Stimulated activated naive CD8-positive, alpha-beta T cell treated with anti-CD3 and anti-CD28 coated beads, Interleukin-15, Interleukin-2, amounts not matched to agents 100 U/mL and 50 U/mL, for 24 hours (primary cell): Measurements from ENCODE around the gene SH3BP5.

ENCODE experiments used
- ATAC-seq: fragments of 150-1000 bp; cut with Tn5 transposase; one replicate; pipeline ENCODE4 v1.10.0; 2021
- DNase-seq: peaks from one replicate; pipeline ENCODE4 v3.0.0; 2021

Gene SH3BP5

DNA sequence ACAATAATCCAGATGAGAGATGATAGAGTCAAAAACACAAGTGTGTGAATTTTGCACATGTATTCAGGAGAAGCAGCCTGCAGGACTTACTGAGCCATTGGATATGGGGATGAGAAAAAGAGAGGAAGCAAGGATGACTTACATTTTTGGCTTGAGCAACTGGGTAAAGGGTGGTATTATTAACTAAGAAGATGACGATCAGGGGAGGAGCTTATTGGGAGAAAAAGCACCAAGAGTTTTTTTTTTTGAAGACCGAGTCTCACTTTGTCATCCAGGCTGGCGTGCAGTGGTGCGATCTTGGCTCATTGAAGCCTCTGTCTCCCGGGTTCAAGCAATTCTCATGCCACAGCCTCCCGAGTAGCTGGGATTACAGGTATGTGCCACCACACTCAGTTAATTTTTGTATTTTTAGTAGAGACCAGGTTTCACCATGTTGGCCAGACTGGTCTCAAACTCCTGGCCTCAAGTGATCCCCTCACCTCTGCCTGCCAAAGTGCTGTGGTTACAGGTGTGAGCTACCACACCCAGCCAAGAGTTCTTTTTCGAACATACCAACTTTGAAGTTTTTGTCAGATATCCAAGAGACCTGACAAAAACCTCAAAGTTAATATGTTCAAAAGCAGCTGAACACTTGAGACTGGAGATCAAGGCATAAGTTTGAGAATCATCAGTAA, 14.8 kb upstream of the SH3BP5 start:
- DNase-seq (no peak), ATAC-seq (no peak)

DNA sequence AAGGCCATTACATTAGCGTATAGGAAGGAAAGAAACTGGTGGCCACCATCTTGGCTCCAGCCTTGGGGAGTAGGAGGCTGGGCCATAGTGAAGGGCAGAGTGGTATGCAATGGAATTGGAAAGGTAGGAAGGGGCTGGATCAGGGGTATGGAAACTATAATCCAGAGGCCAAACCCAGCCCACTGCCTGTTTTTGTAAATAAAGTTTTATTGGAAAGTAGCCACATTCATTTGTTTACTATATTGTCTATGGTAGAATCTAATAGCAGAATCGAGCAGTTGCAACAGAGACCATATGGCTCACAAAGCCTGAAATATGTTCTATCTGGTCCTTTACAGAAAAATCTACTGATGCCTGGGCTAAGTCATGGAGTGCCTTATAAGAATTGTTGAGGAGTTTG, 14.1 kb upstream of the SH3BP5 start:
- no peak for DNase-seq
- ATAC-seq: no peak

DNA sequence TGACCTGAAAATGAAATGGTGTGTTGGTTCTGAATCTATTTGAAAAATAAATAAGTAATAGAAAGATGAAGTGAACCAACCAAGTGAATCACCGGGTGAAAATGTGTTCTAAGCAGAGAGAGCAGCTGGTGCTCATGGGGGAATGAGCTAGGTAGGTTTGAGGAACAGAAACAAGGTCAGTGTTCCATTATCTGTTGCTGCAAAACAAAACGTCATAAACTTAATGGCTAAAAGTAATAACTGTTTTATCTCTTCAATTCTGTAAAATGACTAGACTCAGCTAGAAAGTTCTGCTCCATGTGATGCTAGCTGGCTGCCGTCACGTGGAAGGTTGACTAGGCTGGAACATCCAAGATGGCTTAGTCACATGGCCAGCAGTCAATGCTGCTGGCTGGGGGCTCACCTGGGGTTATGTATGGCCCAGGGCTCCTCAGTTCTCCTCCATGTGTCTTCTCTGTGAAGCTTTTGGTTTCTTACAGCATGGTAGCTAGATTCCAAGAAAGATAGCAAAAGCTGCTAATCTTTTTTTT, 13.3 kb upstream of the SH3BP5 start:
- no peak for DNase-seq
- peak; percentile 43 for ATAC-seq

DNA sequence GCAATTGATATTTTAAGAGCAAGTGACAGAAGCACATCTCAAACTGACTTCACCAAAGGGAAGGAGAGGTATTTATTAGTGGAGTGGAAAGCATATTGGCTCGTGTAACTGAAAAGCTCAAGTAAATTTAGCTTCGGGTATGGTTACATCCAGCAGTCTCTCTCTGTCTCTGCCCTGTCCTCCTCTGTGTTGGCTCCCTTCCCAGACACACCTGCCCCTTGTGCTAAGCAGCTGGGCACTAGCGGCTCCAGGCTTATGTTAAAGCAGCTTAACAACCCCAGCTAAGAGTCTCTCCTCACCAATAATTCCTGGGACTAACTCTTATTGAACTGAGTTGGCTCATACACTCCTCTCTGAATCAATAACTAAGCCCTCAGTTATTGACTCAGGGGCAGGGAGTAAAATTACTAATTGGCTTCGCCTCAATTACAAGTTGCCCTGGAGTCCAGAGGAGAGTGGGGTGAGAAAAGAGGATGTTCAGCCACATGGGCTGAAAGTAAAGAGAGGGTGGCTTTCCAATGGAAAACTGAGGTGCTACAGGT, 12.8 kb upstream of the SH3BP5 start:
- DNase-seq: no peak
- ATAC-seq: no peak

DNA sequence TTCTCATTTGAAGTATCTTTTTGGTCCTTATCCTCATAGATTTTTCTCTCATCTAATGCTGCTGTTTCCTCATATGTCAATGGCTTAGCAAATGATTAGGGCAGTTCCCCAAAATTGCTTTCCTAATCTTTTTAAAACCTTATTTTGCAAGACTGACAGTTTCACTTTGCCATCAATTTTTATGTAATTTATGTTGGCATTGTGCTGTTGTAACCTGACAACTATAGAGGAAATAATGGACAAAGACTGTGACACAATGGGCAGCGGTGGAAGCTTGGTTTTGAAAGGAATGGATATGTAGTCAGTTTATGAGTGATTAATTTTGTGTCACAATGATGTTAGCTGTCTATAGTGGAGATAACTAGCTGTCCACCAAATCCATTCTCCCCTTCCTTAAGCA, 10.6 kb upstream of the SH3BP5 start:
- no peak for ATAC-seq

DNA sequence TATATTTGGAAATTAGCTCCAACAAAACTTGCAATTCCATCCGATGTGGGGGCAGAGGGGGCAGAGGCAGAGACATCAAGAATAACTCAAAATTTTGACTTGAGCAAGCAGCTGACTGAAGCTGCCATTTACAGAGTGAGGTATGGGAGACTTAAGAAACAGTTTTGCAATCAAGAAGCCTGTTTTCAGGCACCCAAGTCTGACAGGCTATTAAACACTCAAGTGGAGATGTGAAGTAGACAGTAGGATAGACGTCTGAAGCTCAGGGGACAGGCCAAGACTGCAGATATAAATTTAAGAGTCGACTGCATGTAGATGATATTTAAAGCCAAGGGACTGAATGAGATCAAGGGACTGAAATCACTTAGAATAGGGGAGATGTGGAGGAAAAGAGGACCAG, 9.9 kb upstream of the SH3BP5 start:
- DNase-seq (no peak), ATAC-seq (no peak)

More for the DNA sequence above, 10.6 kb upstream of the SH3BP5 start:
- DNase-seq: no peak

DNA sequence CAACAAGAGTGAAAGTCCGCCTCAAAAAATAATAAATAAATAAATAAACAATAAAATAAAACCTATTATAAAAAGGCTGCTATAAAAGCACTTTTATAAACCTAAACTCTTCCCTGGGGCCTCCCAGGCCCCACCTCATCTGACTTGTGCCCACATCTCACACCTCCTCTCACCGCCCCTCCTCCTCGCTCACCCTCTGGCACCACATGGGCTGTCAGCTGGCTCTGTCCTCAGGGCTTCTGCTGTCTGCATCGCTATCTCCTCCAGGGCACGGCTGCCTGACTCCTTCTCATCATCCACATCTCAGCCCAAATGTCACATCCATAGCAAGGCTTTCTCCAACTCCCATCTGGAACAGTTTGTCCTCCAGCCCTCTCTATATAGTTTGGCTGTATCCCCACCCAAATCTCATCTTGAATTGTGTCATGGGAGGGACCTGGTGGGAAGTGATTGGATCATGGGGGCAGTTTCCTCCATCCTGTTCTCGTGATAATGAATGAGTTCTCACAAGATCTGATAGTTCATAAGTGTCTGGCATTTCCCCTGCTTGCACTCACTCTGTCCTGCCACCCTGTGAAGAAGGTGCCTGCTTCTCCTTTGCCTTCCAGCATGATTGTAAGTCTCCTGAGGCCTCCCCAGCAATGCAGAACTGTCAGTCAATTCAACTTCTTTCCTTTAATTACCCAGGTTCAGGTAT, 8.8 kb upstream of the SH3BP5 start:
- ATAC-seq (no peak), DNase-seq (no peak)

DNA sequence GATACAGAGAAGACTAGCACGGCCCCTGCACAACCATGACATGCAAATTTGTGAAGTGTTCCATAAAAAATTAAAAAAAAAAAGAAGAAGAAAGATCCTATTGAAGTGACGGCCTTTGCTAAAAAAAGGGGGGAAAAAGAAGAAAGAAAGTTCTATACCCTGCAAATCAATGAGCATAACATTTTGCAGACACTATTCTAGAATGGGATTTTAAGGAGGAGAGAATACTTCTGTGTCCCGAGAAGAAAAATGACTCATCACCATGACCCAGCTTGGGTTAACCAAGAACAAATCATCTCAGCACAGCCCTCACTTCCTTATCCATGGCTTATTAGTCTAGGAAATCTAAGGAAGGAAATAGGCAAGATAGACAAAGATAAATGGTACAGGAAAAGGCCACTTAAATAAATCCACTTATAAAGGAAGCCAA, 7.4 kb upstream of the SH3BP5 start:
- DNase-seq (no peak), ATAC-seq (no peak)

DNA sequence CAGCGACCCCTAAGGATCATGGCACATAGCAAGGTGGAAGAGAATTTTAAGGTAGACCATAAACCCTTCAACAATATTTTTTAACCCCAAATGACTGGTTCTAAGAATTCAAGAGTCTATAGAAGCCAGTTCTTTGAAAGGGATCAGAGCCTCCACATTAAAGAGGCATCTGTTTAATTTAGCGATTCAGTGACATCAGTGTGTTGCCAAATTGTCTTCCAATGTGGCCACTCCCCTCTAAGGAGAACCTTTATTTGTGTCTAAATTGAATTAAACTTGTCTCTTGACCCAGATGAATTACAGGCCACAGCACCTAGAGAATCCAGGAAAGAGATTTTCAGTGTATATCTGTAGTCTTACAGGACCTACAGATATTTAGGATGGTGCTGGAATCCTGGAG, 6.6 kb upstream of the SH3BP5 start:
- ATAC-seq (no peak), DNase-seq (no peak)

DNA sequence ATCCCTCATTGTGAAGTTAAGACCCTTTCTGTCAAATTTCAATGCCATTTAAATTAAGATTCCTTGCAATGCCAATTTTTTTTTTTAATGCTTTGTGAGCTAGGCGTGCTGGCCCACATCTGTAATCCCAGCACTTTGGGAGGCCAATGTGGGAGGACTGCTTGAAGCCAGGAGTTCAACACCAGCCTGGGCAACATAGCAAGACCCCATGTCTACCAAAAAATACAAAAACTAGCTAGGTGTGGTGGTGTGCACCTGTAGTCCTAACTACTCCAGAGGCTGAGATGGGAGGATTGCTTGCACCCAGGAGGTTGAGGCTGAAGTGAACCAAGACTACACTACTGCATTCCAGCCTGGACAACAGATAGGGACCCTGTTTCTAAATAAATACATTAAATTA, 5.6 kb upstream of the SH3BP5 start:
- DNase-seq: no peak
- ATAC-seq: no peak

DNA sequence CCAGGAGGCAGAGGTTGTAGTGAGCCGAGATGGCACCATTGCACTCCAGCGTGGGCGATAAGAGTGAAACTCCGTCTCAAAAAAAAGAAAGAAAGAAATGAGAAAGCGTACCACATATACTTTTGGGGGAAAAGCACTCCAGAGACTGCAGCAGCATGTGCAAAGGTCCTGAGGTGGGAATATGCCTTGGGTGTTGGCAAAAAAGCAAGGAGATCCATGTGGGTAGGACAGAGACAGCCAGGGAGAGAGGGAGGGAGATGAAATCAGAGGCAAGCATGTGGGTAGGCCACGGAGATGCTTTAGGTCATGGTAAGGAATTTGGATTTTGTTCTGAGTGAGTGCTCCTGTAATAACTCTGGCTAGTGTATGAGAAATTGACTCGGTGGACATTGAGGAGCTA, 3.7 kb upstream of the SH3BP5 start:
- DNase-seq (no peak), ATAC-seq (no peak)

DNA sequence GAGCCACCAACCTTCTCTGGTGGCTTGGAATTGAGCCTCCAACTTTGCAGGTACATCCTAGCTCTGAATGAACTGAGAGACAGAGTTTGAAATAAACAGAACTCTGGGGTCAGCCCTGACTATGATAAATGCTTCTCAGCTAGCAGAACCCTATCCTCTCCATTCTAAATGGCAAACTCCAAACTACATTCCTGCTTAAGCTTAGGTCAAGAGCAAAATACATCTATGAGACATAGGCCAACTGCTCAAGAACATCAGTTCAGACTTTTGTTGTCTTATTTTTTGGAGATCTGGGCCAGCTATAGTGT, 1.5 kb upstream of the SH3BP5 start:
- no peak for DNase-seq
- no peak for ATAC-seq

DNA sequence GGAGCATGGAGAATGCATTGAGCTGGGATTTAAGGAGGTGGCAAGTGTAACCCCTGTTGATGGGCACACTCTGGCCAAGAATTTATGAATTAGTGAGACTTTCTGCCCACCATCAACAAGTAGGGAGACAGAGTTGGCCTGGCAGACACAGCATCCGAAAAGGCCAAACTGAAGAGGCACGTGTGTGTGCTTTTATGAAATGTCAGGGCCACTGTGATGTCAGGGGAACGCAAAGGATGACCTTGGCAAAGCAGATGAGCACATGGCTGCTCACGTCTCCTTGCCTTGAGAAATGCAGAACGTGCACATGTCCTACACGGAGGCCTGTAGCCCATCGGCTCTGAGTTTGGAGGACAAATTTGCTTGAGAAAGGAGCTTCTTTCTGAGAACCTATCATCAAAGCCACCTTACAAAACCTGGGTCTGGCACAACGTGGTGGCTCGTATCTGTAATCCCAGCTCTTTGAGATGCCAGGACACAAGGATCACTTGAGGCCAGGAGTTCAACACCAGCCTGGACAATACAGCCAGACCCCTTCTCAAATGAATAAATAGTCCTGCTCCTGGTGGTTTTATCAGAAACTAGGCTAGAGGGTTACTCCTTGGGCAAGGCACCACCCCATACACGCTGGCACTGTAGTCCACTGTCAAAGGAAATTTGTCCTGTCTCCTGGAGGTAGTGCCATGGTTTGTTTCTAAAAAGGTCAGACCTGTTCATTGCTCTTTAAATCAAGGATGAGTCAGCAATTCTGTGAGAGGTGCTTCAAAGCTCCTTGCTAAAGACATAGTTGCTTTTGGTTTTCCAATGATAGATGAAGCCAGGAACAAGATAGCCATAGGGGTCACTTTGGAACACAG, 941 bp upstream of the SH3BP5 start:
- DNase-seq (no peak), ATAC-seq (no peak)

DNA sequence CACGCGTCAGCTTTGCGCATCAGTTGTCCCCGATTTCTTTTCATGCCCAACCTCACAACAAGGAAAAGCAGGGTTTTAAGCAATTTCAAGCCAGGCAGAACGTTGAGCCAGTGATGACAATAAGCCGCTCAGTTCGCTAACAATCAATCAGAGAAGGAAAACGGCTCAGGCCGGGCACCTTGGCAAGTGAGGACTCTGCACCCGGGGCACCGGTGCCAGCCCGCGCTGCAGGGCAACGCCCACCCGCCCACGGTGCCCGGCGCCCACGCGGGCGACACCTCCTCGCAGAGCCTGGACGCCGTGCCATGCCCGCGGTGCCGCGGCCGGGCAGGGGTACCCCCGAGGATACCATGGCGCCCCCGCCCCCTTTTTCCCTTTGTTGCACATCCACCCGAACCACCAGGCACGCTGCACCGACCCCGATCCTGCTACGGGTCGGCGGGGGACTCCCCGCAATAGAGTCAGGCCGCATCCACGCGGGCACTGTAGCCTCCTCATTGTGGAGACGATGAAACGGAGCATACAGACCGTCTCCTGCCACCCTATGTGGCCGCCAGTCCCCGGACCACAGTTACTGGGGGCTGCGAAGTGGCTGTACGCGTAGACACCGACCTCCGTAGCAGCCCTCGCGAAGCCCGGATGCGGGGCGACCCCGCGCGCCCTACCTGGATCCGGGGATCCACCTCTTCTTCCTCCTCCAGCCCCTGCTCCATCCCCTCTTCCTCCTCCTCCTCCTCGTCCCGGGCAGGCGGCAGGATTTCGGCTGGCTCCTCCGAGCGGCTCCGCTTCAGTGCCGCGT, 581 bp downstream of the SH3BP5 start:
- ATAC-seq (peak; percentile 61), DNase-seq (peak; percentile 45)

DNA sequence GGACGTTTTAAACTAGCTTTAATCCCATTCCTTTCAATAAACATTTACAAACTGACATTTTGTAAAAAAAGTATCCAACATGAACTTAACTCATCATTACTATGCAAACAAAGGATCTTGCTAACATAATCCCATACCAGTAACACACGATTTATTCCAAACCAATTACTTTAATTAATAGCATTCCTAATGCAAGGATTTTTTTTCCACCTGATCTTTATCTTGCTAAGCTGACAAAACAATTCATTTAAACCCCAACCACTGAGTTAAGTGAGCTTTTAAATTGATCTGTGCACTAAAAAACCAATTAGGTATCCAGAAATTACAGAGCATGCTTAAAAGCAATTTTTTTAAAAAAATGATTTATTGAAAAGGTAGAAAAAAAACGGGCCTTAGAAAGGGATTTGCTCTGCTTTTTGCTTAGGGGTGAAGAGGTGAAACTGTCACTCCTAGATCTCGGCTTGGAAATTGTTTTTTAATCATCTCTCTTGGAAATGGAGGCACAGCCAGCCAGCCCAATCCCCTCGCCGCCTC, 1.2 kb downstream of the SH3BP5 start:
- no peak for DNase-seq
- no peak for ATAC-seq

DNA sequence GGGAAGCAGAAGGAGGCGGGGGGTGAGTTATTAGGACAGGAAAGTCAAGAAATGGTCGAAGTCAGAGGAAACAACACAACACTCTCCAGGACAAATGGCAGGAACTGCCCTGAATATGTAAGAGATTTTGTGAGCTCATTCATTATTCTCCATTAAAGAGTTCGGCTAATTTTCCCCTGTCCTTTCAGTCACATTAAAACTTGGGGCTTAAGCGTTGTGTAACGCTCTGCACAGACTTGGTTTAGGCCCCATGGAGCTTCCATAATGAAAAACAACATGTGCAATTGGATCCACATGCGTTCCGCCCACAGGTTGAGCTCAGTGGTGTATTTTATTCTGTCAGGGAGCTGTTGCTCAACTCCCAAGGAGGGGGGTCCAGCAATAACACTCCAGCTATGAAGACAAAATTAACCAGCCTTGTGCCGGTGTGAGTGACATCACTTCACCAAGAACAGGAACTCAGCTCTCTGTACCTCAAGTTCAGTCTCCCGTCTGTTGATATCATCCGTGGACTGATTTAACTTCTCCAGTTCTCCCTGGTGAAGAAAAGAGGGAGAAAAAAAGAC, 2.3 kb downstream of the SH3BP5 start:
- no peak for DNase-seq

DNA sequence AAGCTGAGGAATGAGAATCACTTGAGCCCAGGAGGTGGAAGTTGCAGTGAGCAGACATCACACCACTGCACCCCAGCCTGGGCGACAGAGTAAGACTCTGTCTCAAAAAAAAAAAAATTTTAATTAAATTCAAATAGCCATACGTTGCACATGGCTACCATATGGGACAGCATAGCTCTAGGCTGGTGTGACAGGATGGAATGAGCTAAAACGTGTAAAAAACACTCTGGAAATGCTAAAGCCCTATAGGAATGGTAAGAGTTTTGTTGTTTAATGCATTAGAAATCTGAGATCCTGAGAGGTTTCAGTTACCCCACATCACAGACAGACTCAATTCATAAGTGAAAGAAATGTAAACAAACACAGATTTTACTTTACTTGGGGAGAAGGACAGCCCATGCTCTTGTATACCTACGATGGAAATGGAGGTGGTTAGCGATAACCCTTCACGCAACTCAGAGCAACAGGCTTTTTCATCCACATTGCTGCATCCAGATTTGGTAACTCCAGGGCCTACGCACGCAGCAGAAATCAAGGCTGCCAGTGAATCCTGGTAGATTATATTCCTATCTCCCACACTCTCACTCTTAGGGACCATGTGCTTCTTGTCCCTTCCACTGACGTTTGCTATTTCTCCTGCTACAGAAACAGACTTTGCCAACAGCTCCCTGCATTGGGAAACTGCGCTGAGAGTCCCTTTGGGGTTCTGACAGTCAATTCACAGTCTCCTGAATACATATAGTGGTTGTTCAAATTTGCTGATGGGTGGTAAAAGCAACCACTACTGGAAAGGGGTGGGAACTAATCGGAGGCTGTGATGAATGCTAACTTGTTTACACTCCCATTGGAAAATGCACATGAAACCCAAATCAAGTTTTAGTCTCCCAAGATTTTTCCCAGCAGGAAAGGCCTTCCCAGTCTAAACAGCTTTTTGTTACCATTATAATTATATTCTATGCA, 3.1 kb downstream of the SH3BP5 start:
- DNase-seq (no peak), ATAC-seq (no peak)

More for the DNA sequence above, 2.3 kb downstream of the SH3BP5 start:
- ATAC-seq: no peak

DNA sequence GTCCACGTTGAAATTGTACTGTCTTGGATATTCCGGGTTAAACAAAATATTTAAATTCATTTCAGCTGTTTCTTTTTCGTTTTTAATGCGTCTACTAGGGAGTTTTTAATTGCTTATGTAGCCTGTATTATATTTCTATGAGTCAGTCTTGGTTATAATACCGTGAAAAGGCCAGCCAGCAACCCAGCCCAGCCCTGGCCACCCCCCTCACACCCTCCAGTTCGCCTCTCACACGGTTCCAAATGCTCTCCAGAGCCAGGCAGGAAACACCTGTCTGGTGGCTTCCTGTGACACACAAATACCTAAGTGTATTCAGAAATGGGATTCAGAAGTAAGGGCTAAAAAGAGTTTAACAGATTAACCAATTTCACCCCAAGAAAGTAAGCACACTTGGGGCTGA, 4.4 kb downstream of the SH3BP5 start:
- DNase-seq (peak; percentile 30), ATAC-seq (peak; percentile 41)

DNA sequence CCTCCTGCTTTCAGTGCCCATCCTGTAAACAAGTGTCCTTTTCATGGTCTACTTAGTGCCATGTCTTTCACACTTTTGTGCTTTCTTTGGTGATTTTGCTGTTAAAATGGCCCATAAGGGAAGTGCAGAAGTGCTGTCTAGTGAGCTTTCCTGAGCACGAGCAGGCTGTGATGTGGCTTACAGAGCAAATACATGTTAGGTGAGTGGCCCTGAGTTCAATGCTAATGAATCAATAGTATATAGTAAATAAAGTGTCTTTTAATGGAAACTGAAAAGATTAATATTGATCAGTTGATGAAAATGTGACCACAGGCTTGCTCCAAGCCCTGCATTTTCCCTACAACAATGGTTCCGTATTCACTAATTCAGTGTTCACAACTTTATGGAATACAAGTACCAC, 5.7 kb downstream of the SH3BP5 start:
- ATAC-seq: no peak
- no peak for DNase-seq

DNA sequence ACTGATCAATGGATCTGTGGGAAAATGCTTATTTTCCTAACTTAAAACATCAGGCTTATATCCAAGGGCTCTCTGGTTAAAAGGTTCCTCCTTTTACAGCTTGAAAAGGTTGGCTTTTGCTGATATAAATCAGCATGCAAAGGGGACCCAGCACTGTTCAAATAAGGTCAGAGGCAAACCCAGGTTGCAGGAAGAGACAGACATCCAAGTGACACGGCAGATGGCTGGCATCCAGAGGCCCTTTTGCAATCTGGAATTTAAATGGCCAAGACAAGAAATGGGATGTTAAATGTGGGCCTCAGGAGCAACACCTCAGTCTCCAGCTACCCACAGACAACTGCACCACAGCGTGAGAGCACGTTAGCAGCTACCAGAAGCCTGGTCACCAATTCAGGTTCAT, 6.3 kb downstream of the SH3BP5 start:
- no peak for DNase-seq
- ATAC-seq: no peak
